DLD1 (cell line): Measurements from ENCODE around the gene KRTAP5-2.
"Not testable (repeated sequence)": the region's sequence is repeated elsewhere in the genome, so short reads cannot be mapped to it uniquely, and the experiment has no call there.

Experiments
- in situ Hi-C: cut with HindIII; loops from 2 replicates; pipeline ENCODE4 v1.10.0; 2017; ENCODE audit warnings: low sequenced_read_pairs

KRTAP5-2 gene

GRCh38 chr11:1595994-1596575 lies 2.0 kb downstream of the KRTAP5-2 start:
- in situ Hi-C loops = not testable (repeated sequence)

- in situ Hi-C loops = no loop called here
Measured at GRCh38 chr11:1592628-1593027, 5.5 kb downstream of the KRTAP5-2 start.

- in situ Hi-C loops = no loop called here
Measured at GRCh38 chr11:1589996-1590395, 8.1 kb downstream of the KRTAP5-2 start.

- in situ Hi-C loops = not testable (repeated sequence)
Measured at GRCh38 chr11:1589191-1589963, 8.7 kb downstream of the KRTAP5-2 start.

- in situ Hi-C loops = no loop called here
Measured at GRCh38 chr11:1586699-1587098, 11.4 kb downstream of the KRTAP5-2 start.

- in situ Hi-C loops = not testable (repeated sequence)
Measured at GRCh38 chr11:1584661-1585370, 13.3 kb downstream of the KRTAP5-2 start, which contains the start of gene KRTAP5-1. TSS of gene KRTAP5-1 (minus strand) at chr11:1585283. CDS start at chr11:1585249, 34 bp downstream.

GRCh38 chr11:1582909-1583308 lies 15.2 kb downstream of the KRTAP5-2 start:
- in situ Hi-C loops = not testable (repeated sequence)

- in situ Hi-C loops = no loop called here
Measured at GRCh38 chr11:1581976-1582375, 16.1 kb downstream of the KRTAP5-2 start.

- in situ Hi-C loops = no loop called here
Measured at GRCh38 chr11:1576825-1577224, 21.3 kb downstream of the KRTAP5-2 start.

GRCh38 chr11:1575756-1576155 lies 22.3 kb downstream of the KRTAP5-2 start:
- in situ Hi-C loops = not testable (repeated sequence)

- in situ Hi-C loops = no loop called here
Measured at GRCh38 chr11:1574933-1575242, 23.2 kb downstream of the KRTAP5-2 start.

GRCh38 chr11:1574238-1574932 lies 23.7 kb downstream of the KRTAP5-2 start:
- in situ Hi-C loops = no loop called here

GRCh38 chr11:1573903-1574237 lies 24.2 kb downstream of the KRTAP5-2 start:
- in situ Hi-C loops = no loop called here

- in situ Hi-C loops = no loop called here
Measured at GRCh38 chr11:1573077-1573902, 24.8 kb downstream of the KRTAP5-2 start.

- in situ Hi-C loops = no loop called here
Measured at GRCh38 chr11:1572197-1573076, 25.7 kb downstream of the KRTAP5-2 start, which contains the start of gene DUSP8. TSS of gene DUSP8 (minus strand) at chr11:1572271. CDS start at chr11:1565826, 6,445 bp downstream.

GRCh38 chr11:1571760-1572196 lies 26.3 kb downstream of the KRTAP5-2 start:
- in situ Hi-C loops = no loop called here

GRCh38 chr11:1570896-1571759 lies 27.0 kb downstream of the KRTAP5-2 start:
- in situ Hi-C loops = no loop called here

- in situ Hi-C loops = no loop called here
Measured at GRCh38 chr11:1570531-1570895, 27.6 kb downstream of the KRTAP5-2 start.
